Transverse colon (tissue), 3 donors: Measurements from ENCODE around the gene RNF141.

Experiments
- CTCF ChIP-seq, 5 experiments: fragments of 200-600 bp in 3 of 5; fragments of 450-650 bp in 2 of 5; sonication (generic) in 3 of 5; IDR thresholded peaks; 1 replicate in 2 of 5; 2 replicates in 3 of 5; pipeline ENCODE4 v1.5.1; 2016 to 2017; ENCODE audit warnings: antibody characterized with exemption in 5 of 5, inconsistent platforms in 3 of 5, mild to moderate bottlenecking in 2 of 5, moderate library complexity in 1 of 5
- EP300 ChIP-seq: sonication (generic); formaldehyde crosslinking; IDR thresholded peaks from one replicate; pipeline ENCODE4 v1.6.1; 2017; ENCODE audit warnings: antibody characterized with exemption, low read depth
- POLR2A ChIP-seq: fragments of 450-650 bp; IDR thresholded peaks from one replicate; pipeline ENCODE4 v1.6.1; 2016; ENCODE audit warnings: antibody characterized with exemption, mild to moderate bottlenecking, moderate library complexity

GRCh38 chr11:10494636-10495463, 46.1 kb downstream of the RNF141 start:
- TF ChIP-seq CTCF (IDR thresholded peaks at IDR 0.05) (no peak), POLR2A (no peak), EP300 (no peak)
